Skin of body (tissue), 2 donors: Measurements from ENCODE around the gene GEMIN7. TPM values are rescaled to one million over a fixed set of nuclear protein-coding genes. Genes with fewer than 3 reads are reported as not detected.
A peak's percentile ranks its signal among the peaks of the same experiment; 100 is the strongest.

Experiments used
- DNase-seq: peaks from one replicate; lab custom pipeline; 2025; lab: John Stamatoyannopoulos, UW
- total RNA-seq: library from RNA; depleted of rRNA; stranded (reverse); fragments of >200 nt; gene quantifications from one replicate; pipeline ENCODE4 v1.2.3, GENCODE V29; 2014

GEMIN7 gene, protein sequence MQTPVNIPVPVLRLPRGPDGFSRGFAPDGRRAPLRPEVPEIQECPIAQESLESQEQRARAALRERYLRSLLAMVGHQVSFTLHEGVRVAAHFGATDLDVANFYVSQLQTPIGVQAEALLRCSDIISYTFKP
- total RNA-seq = 10.0 TPM

DNA sequence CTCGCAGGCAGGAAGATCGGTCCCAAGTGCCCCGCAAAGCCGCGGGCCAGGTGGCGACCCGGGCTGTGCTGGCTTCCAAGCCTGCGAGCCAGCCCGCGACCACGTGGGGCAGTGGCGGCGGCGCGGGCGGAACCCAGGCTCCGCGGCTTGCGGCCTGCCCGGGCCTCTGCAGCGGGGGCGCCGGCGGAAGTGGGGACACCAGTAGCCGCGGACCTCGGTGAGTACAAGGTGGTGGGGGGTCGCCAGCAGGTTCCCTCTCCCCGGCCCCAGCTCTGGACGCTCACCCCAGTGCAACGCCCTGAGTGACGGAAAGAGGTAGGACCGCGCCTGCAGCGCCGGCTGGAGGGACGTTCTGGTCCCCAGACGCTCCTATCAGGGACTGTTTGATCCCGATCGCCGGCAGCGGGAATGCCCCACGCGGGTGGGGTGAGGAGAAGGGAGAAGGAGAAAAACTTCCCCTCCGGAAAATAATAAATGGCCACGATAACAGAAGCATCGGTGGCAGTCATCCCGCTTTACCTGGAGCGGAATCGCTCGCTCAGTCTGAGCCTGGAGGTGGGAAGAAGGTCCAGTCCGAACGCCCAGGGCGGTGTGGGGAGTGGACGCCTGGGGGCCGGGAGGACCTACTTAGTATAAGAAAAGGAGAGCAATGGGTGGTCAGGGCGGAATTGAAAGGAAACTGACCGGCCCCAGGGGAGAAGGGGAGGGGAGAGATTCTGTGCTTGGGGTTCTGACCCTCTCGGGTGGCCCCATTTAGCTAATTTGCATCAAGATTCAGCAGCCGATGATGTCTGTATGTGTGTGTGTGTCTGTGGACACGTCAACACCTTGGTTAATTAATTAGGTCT lies at the start of gene GEMIN7:
Gene GEMIN7 (plus strand): TSS at position 198 of the 848 bp plus-strand sequence. CDS start 10,855 bp downstream, outside the sequence.
- peak; percentile 40 for DNase-seq

DNA sequence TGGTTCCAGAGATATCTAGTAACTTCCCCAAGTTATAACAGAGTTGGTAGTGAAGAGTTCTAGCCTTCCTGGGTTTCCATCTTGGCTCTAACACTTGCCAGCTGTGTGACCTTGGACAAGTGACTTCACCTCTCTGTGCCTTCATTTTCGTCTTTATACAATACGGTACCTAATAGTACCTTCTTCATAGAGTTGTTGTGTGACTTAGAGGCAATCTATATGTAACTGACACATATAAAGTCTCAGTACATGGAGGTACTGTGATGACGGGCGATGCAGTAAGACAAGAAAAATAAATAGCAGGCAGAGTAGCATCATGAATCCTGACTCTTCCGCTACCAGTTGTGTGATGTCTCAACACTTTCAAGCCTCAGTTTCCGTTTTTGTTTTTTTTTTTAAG lies 48.2 kb upstream of the GEMIN7 start:
- DNase-seq = no peak

DNA sequence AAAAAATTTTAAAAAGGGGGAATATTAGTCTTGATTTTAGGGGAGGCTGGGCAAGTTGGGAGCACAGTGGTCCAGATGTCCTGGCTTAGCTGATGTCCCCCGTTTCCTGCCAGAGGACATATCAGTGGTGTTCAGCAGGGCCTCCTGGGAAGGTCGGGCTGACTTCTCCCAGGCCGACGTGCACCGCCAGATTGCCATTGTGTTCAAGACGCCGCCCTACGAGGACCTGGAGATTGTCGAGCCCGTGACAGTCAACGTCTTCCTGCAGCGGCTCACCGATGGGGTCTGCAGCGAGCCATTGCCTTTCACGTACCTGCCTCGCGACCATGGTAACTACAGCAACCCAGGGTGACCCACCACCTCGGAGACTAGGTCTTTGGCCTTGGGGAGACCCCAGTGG lies 46.6 kb upstream of the GEMIN7 start:
- DNase-seq = no peak

DNA sequence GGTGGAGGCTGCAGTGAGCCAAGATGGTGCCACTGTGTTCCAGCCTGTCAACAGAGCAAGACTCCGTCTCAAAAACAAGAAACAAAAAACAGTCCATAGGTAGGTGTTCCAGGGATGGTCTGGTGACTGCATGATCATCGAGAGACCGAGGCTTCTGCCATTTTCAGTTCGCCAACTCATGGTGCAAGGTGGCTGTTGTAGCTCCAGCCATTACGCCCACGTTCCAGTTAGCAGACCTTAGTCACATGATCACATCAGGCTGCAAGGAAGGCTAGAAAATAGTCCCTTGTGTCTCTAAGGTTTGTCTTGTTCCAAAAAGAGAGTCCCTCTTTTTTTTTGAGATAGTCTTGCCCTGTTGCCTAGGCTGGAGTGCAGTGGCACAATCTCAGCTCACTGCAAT lies 43.3 kb upstream of the GEMIN7 start:
- DNase-seq = no peak

DNA sequence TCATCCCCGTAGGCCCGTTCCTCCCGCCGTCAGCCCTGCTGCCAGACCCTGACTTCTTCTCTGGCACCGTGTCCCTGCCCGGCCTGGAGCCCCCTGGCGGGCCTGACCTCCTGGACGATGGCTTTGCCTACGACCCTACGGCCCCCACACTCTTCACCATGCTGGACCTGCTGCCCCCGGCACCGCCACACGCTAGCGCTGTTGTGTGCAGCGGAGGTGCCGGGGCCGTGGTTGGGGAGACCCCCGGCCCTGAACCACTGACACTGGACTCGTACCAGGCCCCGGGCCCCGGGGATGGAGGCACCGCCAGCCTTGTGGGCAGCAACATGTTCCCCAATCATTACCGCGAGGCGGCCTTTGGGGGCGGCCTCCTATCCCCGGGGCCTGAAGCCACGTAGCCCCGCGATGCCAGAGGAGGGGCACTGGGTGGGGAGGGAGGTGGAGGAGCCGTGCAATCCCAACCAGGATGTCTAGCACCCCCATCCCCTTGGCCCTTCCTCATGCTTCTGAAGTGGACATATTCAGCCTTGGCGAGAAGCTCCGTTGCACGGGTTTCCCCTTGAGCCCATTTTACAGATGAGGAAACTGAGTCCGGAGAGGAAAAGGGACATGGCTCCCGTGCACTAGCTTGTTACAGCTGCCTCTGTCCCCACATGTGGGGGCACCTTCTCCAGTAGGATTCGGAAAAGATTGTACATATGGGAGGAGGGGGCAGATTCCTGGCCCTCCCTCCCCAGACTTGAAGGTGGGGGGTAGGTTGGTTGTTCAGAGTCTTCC lies 41.5 kb upstream of the GEMIN7 start:
- no peak for DNase-seq

DNA sequence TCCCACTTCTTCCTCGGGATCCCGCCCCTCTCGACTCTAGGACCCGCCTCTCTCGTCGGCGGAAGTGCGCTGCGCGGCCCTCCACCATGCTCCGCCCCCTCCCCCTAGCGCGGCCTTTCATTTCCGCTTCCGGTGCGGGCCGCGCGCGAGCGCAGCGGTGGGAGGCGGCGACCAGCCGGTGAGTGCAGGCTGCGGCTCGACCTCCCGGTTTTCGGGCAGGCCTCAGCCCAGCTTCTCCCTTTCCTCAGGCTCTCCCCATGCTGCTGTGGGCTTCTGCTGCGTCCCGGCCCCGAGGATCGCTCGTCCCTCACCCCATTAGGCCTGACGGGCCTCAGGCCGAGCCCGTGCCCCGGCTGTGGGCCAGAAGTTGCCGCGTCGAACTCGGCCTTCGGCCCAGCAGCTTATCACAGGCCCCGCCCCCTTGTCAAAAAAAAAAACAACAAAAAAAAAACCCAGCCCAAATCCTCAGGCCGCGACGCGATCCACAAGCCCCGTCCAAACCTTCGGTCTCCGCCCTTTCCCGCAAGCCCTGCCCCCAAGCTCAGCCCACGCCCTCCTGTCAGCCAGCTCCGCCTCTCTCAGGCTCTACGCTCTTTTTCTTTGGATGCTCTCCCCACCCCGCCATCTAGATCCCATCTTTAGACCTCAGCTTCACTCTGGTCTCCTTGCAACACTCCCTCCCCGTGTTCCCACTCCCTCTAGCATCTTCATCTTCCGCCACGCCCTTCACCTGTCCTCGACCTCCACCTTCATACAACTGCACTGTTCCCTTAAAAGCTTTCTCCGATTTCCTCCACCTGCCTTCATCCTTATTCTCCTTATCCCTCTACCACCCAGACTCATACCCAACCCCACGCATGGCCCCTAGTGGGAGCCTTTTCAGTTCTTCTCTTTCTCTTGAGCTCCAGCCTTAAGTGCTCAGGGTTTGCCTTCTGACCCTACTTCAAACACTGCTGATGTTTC lies 39.8 kb upstream of the GEMIN7 start, which contains the start of gene CLASRP:
Gene CLASRP (plus strand): TSS at position 115 of the 963 bp plus-strand sequence. CDS start 1,168 bp downstream, outside the sequence.
- peak; percentile 85 for DNase-seq

DNA sequence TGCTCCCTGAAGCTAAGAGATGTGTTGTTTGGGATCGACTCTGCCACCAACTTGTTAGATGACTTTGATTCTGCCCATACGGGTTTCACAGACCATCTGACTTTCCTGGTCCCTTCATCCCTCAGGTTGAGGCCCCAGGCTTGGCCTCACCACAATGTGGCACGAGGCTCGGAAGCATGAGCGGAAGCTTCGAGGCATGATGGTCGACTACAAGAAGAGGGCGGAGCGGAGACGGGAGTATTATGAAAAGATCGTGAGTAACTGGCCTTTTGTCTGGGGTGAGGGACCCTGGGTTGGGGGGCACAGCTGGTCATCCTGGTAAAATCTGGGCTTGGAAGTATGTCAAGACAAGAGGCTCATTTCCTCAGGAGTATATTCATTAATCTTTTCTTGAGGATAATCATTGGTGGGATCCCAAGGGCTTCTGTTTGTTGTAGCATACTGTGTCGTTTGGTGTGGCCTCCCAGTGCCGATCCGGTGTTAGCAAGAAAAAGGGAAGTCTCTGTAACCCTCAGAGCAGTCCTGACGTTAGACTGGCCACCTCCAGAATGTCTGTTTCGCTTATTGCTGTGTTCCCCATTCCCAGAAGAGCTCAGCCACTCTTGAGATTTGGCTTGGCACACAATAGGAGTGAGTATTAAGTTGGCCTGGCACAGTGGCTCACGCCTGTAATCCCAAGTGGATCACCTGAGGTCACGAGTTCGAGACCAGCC lies 38.8 kb upstream of the GEMIN7 start:
- no peak for DNase-seq

DNA sequence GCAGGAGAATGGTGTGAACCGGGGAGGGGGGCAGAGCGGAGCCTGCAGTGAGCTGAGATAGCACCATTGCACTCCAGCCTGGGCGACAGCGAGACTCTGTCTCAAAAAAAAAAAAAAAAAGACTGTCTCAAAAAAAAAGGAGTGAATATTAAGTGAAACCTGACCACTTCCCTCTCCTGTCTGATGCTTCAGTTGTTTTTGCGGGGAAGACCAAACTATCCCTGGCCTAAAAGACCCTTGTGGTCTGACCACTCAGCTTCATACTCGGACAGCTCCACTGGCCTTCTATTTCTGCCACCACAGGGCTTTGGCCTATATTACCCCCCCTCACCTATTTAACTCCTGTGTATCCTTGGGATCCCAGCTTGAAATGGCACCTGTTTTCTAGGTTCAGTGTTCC lies 37.9 kb upstream of the GEMIN7 start:
- no peak for DNase-seq

DNA sequence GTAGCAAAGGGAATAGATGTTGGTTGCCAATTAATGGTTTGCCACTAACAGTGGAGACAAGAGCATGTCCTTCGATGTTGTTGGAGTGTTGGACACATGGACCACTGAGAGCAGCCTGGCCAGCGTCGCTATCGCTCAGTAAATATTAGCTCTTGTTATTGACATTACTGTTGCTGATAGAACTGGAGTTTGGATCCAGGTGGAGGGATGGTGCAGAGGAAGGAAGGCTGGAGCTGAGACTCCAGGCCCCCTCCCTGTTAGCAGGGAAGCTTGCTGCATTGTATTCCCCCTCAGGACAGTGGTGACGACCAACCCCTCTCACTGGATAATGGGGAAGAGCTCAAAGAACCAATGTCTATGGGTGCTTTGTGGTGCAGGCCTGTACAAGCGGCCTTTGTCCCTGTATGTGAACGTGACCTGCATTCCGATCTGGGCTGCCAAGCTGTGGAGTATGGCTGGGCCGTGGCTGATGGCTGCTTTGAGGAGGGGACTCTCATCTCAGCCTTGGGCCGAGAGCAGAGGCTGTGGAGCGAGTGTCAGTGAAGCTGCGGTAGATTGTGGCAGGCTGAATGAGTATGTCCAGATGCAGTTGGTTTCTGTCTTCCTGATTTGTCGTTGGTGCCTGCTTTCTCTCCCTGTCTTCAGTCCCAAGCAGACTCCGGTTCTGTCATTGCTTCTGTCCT lies 33.2 kb upstream of the GEMIN7 start:
- no peak for DNase-seq

DNA sequence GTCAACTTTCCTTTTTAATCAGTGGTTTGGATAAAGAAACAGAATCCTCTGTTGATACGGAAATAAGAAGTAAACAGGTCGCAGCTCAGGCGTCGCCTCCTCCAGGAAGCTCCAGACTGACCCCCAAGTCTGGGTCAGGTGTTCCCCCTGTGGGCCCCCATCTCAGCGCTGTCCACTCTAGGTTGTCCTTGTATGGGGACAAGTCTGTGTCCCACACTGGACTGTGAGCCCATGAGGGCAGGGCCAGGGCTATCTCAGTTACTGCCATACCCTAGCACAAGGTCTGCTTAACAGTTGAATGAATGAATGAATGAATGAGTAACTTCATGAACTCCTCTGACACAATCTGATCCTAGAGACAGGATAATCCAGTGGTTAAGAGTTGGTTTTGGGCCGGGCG lies 32.7 kb upstream of the GEMIN7 start:
- no peak for DNase-seq

DNA sequence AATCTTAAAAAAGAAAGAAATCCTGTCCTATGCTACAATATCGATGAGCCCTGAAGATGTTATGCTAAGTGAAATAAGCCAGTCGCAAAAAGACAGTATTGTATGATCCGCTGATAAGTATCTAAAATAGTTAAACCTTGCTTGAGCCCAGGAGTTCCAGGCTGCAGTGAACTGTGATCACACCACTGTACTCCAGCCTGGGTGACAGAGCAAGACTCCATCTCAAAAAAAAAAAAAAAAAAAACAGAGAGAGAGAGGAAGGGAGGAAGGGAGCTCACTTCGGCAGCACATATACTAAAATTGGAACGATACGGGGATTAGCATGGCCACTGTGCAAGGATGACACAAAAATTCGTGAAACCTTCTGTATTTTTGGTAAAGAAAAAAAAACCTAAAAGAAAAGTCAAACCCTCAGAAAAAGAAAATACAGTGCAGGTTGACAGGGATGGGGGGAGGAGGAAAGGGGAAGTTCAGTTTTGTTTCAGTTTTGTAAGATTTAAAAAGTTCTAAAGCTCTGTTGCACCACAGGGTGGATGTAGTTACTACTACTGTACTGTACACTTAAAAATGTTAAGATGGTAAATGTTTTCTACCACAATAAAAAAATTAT lies 31.8 kb upstream of the GEMIN7 start:
- no peak for DNase-seq

DNA sequence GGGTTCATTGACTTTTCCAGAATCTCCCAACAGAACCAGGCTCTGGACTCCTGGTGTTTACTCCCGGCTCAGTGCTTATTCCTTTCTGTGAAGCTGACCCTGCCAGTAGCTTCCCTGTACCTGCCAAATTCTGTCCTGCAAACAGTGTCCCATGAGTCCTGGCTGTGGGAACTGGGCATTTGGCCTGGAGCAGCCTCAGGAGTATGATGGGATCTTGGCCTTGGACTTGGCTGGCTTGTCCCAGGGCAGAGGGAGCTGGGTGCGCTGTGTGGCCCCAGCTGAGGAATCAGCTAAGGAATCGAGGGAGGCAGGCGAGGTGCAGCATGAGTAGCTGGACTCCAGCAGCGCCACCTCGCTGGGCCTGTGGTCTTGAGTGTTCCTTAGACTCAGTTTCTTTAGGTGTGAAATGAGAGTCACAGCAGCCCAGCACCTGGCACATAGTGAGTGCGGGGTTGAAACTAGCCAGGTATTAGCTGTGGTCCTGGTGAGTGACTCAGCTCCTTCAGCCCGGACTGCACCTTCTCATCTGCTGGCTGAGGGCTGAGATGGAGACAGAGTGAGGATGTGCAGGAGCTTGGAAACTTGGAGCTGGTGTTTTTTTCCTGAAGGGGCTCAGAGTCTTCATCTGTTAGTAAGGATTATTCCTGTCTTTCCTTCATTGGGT lies 29.9 kb upstream of the GEMIN7 start:
- DNase-seq = no peak

DNA sequence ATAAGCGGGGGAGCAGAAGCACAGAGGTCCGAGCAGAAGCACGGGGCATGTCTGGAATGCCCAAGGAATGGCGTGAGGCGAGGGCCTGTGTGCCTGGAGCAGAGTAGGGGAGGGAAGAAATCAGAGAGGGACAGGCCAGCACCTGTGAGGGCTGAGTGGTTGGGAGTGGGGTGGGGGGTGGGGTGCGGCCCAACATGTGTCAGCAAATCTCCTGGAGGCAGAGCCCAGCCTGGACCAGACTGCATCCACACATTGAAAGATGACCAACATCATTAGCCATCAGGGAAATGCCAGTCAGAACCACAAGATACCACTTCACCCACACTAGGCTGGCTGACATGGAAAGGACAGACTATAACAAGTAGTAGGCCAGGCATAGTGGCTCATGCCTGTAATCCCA lies 29.0 kb upstream of the GEMIN7 start:
- no peak for DNase-seq

DNA sequence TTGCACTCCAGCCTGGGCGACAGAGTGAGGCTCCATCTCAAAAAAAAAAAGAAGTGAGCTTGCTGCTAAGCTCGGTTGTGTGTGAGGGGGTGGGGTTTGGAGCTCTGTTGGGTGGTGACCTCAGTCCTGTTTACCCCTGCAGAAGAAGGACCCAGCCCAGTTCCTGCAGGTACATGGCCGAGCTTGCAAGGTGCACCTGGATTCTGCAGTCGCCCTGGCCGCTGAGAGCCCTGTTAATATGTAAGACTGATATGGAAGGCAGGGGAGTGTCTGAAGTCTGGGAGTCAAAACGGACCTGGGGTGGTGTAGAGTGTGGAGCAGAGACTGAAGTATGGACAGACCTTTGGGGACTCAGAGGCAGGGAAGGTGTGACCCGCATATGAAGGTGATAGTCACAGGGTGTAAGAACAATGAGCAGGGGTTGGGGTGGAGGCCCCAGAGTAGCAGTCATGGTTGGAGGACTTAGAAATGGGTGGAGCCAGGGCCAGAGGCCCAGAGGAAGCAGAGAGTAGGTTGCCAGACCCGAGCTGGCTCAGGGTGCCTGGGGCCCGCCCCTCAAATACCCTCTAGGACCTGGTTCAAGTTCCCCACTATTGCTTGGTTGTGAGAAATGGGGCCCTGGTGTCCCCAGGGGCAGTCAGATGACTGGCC lies 27.0 kb upstream of the GEMIN7 start:
- no peak for DNase-seq

DNA sequence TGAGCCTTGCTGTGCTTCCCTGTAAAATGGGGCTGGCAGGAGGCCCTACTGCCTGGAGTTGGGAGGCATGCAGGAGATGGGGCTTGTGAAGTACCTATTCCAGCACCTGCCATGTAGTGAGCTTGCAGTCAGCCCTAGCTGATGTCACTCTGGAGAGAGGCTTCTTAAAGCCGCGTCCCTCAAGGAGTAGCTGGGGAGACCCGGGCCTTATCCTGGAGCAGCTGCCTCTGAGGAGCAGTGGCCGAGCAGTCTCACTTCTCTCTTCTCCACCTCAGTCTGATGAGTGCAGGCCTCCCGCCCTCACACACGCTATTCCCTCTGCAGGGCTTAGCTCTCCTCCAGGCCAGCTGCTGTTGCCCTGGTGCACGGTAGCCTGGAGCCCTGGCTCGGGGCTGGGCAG lies 22.2 kb upstream of the GEMIN7 start:
- no peak for DNase-seq

DNA sequence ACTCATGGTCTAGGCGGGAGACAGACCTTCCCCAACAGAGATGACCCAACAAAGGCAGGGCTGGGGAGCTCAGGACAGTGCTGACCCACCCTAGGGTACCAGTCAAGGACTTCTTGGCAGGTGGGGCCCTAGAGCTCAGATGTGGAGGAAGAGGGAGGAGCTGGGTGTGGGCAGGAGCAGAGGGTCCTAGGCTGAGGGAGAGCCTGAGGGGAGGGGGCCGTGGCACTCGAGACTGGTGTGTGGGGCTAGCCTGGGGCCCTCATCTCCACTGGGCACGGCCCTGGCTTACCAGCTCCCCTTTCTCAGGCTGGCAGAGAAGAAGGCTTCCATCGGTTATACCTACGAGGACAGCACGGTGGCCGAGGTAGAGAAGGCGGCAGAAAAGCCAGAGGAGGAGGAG lies 21.6 kb upstream of the GEMIN7 start:
- DNase-seq = no peak

DNA sequence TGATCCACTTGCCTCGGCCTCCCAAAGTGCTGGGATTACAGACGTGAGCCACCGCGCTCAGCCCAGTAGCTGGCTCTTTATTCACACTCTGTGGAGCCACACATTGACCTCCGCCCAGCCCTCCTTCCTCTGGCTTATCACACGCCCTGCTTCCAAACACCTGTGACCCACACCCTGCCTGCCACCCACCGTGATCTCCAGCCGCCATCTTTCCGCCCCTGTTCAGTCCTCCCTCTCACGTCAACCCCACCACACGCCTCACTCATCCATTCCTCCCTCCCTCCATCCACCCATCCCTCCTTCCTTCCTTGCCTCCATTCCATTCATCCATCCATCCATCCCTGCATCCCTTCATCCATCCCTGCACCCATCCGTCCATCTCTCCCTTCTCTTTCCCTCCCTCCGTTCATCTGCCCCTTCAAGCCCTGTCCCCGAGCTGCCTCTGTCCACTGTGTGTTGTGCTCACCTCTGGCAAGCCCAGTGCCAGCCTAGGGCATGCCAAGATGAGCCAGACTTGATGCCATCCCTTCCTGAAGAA lies 20.4 kb upstream of the GEMIN7 start:
- no peak for DNase-seq
